ENCODE data around the gene UNC5A.

Gene UNC5A

DNA sequence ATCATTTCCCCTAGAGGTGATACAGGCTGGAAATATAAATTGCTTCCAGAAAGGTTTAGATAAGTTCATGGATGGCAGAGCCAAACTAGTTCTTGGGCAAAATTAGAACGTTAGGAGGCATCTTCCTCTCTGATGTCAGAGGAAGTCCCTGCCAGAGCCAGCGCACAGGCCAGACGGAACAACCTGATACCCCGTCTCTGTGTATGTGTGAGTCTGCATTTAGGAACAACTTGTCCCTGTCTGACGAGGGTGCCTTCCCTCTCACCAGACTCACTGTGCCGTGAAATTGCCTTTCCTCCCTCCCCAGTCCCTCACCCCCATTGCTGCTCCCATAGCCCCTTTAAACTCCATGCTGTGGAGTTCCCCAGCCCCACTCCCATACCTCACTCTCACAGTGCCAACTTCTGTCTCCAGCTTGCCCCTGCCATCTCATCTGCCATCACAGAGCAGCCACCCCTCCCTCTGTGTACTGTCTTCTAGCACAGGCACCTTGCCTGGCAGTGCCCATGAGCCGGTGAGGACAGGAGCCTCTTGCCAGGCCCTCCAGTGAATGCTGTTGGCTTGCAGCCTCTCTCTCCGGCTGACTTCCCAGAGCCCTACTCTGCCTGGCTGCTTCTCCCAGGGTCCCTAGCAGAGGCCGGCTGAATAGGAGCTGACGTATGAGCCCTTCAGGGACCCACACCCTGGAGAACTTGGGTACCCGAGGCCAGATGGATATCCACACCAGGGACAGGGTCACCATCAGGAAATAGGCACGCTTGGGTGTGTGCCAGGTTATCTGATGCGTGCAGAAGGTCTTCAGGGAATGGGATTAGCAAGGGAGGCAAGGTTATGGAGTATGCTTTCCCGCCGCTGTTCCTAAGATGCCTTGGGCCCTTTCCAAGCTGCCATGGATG is 26.7 kb downstream of the UNC5A start:
- no peaks in the 10 kb centered on the region for H3K9me3 ChIP-seq
- TF ChIP-seq, protein P1, sequence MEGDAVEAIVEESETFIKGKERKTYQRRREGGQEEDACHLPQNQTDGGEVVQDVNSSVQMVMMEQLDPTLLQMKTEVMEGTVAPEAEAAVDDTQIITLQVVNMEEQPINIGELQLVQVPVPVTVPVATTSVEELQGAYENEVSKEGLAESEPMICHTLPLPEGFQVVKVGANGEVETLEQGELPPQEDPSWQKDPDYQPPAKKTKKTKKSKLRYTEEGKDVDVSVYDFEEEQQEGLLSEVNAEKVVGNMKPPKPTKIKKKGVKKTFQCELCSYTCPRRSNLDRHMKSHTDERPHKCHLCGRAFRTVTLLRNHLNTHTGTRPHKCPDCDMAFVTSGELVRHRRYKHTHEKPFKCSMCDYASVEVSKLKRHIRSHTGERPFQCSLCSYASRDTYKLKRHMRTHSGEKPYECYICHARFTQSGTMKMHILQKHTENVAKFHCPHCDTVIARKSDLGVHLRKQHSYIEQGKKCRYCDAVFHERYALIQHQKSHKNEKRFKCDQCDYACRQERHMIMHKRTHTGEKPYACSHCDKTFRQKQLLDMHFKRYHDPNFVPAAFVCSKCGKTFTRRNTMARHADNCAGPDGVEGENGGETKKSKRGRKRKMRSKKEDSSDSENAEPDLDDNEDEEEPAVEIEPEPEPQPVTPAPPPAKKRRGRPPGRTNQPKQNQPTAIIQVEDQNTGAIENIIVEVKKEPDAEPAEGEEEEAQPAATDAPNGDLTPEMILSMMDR (IDR thresholded peaks at IDR 0.05), result no peak
- H3K27me3 ChIP-seq, result peaks cover 82% of the 10 kb centered on the region
- no peaks in the 10 kb centered on the region for H3K4me1 ChIP-seq (ENCODE audit: control insufficient read depth in 1 of 2, insufficient read depth in 1 of 2, low read depth in 1 of 2, low read length in 1 of 2)
- H3K36me3 ChIP-seq, result no peaks in the 10 kb centered on the region
- no peak overlapping the region for H3K4me3 ChIP-seq (ENCODE audit: low read depth in 1 of 2, low read length in 1 of 2)
- no peak overlapping the region for H3K27ac ChIP-seq

DNA sequence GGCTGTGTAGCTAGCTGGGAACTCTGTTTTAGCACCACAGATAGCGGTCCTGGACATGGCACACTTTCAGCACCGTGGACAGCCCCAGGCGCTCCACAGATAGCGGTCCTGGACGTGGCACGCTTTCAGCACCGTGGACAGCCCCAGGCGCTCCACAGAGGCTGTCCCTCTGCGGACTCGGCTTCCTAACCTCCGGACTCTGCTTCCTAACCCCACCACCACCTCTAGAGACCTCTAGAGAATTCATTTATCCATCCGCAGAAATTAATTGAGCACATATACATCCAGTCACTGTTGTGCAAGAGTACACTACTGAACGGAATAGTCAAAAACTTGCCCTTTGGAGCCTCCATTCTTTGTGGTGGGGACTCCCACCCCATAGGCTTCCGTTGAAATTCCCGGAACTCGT is 27.4 kb downstream of the UNC5A start:
- Histone ChIP-seq H3K9me3 (no peaks in the 10 kb centered on the region), H3K27me3 (peaks cover 78% of the 10 kb centered on the region), H3K4me1 (ENCODE audit: control insufficient read depth in 1 of 2, insufficient read depth in 1 of 2, low read depth in 1 of 2, low read length in 1 of 2) (no peaks in the 10 kb centered on the region), H3K27ac (no peak overlapping the region), H3K4me3 (ENCODE audit: low read depth in 1 of 2, low read length in 1 of 2) (no peak overlapping the region), H3K36me3 (no peaks in the 10 kb centered on the region)
- TF ChIP-seq, protein P1 (IDR thresholded peaks at IDR 0.05), result no peak

DNA sequence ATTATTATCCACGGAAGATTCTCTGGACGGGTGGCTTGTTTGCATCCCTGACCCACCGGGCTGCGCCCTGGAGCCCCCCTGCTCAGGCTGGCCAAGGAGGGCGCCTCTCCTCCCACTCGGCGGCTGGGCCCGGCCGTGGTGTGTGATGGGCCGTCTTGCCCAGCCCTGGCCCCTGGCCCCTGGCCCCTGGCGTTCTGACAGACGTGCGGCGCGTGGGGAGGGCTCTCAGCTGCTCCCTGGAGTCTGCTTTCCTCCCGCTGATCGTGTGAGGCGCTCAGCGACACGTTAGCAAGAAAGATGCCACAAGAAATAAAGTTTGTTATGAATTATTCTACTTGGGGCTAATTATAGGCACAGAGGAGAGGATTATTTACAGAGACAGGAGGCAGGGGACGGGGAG is 33.3 kb downstream of the UNC5A start:
- Histone ChIP-seq H3K27me3 (peaks cover 90% of the 10 kb centered on the region), H3K4me3 (ENCODE audit: low read depth in 1 of 2, low read length in 1 of 2) (no peak overlapping the region), H3K27ac (no peak overlapping the region), H3K9me3 (no peaks in the 10 kb centered on the region), H3K36me3 (no peaks in the 10 kb centered on the region), H3K4me1 (ENCODE audit: control insufficient read depth in 1 of 2, insufficient read depth in 1 of 2, low read depth in 1 of 2, low read length in 1 of 2) (no peaks in the 10 kb centered on the region)
- TF ChIP-seq, protein P1 (IDR thresholded peaks at IDR 0.05), result no peak

DNA sequence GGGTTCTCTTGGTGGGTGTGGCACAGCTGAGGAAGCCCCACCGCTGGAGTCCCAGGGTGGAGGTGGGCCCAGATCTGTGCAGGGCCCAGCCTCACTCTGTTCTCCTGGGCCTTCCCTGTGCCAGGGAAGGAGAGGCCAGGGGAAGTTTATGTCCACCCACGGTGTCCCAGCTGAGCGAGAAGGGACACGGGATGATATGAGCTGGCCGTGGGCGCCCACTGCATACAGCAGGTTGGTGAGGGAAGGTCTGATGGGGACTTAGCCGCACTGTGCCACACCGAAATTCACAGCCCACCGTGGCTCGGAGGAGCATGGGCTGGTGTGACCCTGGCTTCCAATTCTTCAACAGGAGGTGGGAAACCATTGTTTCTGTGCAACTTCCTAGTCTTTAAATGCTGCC is 33.9 kb downstream of the UNC5A start:
- Histone ChIP-seq H3K4me3 (ENCODE audit: low read depth in 1 of 2, low read length in 1 of 2) (no peak overlapping the region), H3K4me1 (ENCODE audit: control insufficient read depth in 1 of 2, insufficient read depth in 1 of 2, low read depth in 1 of 2, low read length in 1 of 2) (no peaks in the 10 kb centered on the region), H3K27me3 (peaks cover 90% of the 10 kb centered on the region), H3K9me3 (no peaks in the 10 kb centered on the region), H3K36me3 (no peaks in the 10 kb centered on the region), H3K27ac (no peak overlapping the region)
- TF ChIP-seq, protein P1 (IDR thresholded peaks at IDR 0.05), result no peak

DNA sequence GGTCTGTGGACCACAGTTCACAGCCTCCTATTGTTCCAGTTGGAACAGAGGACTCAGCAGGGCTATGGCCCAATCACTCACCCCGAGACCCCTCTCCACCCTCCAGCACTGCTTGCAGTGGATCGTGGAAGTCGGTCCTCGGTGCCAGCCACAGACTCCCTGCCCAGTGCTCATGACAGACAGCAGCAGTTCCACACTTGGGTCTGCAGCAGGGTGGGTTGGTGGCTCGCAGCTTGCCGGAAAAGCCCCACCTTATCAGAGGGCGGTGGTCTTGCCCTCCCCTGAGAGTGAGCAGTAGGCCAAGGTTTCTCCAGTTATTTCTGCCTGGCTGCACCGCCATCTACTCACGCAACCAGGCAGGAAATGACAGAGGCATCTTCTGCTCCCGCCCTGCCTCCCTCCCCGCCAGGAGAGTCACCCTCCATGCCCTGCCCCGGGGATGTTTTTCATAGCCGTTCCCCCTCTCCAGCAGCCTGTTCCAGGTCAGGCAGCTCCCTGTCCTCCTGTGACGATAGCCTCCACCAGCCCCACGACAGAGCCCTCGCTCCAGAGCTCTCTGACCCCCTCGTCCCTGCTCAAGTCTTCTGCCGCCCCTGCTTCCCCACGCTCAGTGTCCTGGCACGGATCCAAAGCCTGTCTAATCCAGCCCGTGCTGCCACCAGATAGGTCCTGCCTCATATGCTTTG is 34.5 kb downstream of the UNC5A start:
- peaks cover 88% of the 10 kb centered on the region for H3K27me3 ChIP-seq
- H3K9me3 ChIP-seq, result no peaks in the 10 kb centered on the region
- no peaks in the 10 kb centered on the region for H3K36me3 ChIP-seq
- H3K4me1 ChIP-seq (ENCODE audit: control insufficient read depth in 1 of 2, insufficient read depth in 1 of 2, low read depth in 1 of 2, low read length in 1 of 2), result no peaks in the 10 kb centered on the region
- H3K4me3 ChIP-seq (ENCODE audit: low read depth in 1 of 2, low read length in 1 of 2), result no peak overlapping the region
- H3K27ac ChIP-seq, result no peak overlapping the region
- TF ChIP-seq, protein P1 (IDR thresholded peaks at IDR 0.05), result no peak

Data from neutrophil (primary cell).